ENCODE data around the gene GPX7.

The GPX7 gene

GRCh38 chr1:52601991-52602855, at the start of gene GPX7:
GPX7 (plus strand) TSS chr1:52602371; CDS start chr1:52602410, 39 bp downstream.
- TF ChIP-seq CTCF (IDR thresholded peaks at IDR 0.05; ENCODE audit: insufficient read depth, missing control alignments) = no peak
- no peak for FAIRE-seq
- DNase-seq (ENCODE audit: insufficient read length, low spot score) = peak; percentile 26

GRCh38 chr1:52552505-52553361, 49.4 kb upstream of the GPX7 start, which contains the start of gene TUT4:
TUT4 (minus strand) TSS chr1:52553092; CDS start chr1:52526280, 26,812 bp downstream.
- FAIRE-seq = no peak

GRCh38 chr1:52553362-52554266, 48.6 kb upstream of the GPX7 start:
- FAIRE-seq (no peak), DNase-seq (ENCODE audit: insufficient read length, low spot score) (peak; percentile 35)
- no peak for TF ChIP-seq CTCF (IDR thresholded peaks at IDR 0.05; ENCODE audit: insufficient read depth, missing control alignments)

More at GRCh38 chr1:52552505-52553361, 49.4 kb upstream of the GPX7 start, which contains the start of gene TUT4:
- TF ChIP-seq CTCF (IDR thresholded peaks at IDR 0.05; ENCODE audit: insufficient read depth, missing control alignments) = no peak
- peak; percentile 24 for DNase-seq (ENCODE audit: insufficient read length, low spot score)

GRCh38 chr1:52554267-52554640, 47.9 kb upstream of the GPX7 start:
- FAIRE-seq = no peak
- no peak for TF ChIP-seq CTCF (IDR thresholded peaks at IDR 0.05; ENCODE audit: insufficient read depth, missing control alignments)
- DNase-seq (ENCODE audit: insufficient read length, low spot score) = no peak

GRCh38 chr1:52554756-52555155, 47.4 kb upstream of the GPX7 start:
- DNase-seq (ENCODE audit: insufficient read length, low spot score) (no peak), FAIRE-seq (no peak)
- no peak for TF ChIP-seq CTCF (IDR thresholded peaks at IDR 0.05; ENCODE audit: insufficient read depth, missing control alignments)

GRCh38 chr1:52556641-52557360, 45.4 kb upstream of the GPX7 start:
- DNase-seq (ENCODE audit: insufficient read length, low spot score) (no peak), FAIRE-seq (no peak)

More at GRCh38 chr1:52556641-52557360, 45.4 kb upstream of the GPX7 start:
- TF ChIP-seq CTCF (IDR thresholded peaks at IDR 0.05; ENCODE audit: insufficient read depth, missing control alignments) = no peak
